GM18907 (cell line): ENCODE data around the gene NUPR1.
"Not testable (repeated sequence)": the region's sequence is repeated elsewhere in the genome, so short reads cannot be mapped to it uniquely, and the experiment has no call there.

Source experiments
- ATAC-seq: cut with Tn5 transposase; IDR thresholded peaks from one replicate; pipeline ENCODE4 v1.9.1; 2021; ENCODE audit warnings: mild to moderate bottlenecking, moderate library complexity; ENCODE audit not compliant: unreplicated experiment

NUPR1 gene

DNA sequence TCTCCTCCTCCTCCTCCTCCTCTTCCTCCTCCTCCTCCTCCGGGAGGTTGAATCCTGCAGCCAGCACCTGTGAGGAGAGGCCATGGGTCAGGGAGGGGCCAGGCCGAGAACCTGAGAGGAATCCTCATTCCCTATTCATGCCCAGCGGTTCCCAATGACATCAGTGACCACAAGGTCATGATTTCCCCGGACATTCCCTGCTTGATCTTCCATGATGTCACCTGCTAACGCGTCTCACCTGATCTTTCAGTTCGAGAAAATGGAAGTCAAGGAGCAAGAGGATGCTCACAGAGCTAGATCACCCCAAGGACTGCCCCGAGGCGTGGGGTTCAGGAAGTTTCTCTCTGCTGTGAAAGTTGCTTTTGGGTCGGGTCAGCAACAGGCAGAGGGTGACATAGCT, 38.9 kb downstream of the NUPR1 start:
- no peak for ATAC-seq

DNA sequence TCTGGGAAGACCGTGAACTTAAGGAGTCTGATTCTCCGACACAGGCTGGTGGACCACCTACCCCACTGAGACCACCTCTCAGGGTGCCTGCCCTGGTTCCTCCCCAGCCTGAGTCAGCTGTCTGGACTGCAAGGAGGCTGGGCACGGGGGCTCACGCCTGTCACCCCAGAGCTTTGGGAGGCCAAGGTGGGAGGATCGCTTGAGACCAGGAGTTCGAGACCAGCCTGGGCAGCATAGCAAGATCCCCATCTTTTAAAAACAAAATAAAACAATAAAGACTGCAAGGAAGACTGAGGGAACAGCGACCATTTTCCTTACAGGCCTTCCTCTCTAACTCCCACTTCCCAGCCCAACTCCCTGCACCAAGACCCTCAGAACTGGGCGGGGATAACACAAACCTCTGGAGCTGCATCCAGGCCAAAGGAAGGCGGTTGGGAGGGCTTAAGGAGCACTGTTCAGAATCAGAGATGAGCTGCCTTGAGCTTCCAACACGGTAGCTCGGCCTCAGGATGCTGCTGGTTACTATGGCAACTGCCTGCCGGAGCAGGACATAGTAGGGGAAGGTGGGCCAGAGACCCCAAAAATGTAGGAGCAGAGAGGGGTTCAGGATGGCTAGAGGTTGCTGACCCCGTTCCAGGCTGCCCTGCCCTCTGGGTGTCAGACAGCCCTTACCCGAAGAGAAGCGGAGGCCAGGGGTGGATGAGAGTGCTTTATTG, 40.0 kb downstream of the NUPR1 start:
- ATAC-seq = no peak

DNA sequence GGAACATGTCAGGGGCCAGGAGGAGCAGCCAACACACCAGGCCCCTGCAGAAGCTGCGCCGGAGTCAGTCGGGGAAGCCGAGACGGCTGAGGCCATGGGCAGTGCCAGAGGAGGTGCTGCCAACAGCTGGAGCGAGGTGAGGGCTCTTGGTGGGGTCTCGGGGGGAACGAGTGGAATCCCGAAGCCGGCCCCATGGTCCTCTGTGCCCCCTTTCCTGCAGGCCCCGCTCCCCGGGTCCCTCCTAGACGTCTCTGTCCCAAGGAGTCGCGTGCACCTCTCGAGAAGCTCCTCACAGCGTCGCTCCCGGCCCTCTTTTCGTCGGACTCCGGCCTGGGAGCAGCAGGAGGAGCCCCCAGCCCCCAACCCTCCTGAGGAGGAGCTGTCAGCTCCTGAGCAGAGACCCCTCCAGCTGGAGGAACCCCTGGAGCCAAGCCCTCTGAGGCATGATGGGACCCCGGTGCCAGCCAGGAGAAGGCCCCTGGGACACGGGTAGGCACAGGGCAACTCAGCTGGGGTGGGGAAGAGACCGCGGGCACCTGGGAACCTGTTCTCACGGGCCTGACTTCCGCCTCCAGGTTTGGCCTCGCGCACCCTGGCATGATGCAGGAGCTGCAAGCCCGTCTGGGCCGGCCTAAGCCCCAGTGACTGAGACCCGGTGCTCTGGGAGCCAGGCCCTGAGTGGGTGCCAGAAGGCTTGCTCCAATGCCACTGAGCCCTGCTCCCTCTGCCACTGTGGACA, 40.7 kb downstream of the NUPR1 start:
- no peak for ATAC-seq

DNA sequence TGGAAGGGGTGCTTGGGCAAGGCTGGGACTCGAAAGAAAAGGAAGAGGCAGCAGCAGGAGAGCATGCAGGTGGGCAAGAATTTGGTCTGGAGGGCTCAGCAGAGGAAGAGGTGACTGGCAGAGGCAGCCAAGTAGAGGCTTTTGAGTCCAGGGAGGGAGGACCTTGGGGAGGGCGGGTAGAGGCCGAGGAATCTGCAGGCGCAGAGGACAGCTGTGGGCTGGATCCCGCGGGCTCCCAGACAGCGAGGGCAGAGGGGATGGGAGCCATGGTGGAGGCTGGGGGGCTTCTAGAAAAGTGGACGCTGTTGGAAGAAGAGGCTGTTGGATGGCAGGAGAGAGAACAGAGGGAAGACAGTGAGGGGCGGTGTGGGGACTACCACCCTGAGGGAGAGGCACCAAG, 41.4 kb downstream of the NUPR1 start:
- no peak for ATAC-seq

DNA sequence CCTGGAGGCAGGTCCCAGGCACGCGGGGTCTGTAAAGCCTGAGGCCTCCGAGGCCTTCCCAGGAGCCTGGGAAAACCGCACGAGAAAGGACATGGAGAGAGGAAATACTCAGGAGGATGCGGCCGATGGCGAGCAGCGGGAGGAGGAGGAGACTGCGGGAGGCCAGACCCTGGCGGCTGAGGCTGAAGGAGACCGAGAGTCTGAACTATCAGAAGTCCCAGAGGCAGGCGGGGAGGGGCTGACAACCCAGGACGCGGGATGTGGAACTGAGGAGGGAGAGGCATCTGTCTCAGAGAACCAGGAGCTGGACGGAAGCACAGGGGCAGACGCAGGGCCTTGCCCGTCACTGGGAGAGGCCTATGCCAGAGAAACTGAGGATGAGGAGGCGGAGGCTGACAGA, 41.9 kb downstream of the NUPR1 start:
- no peak for ATAC-seq

GRCh38 chr16:28495795-28496749, 42.7 kb downstream of the NUPR1 start:
- no peak for ATAC-seq

GRCh38 chr16:28495098-28495793, 43.5 kb downstream of the NUPR1 start:
- ATAC-seq = no peak

- peak; percentile 47 for ATAC-seq
Observed at GRCh38 chr16:28494121-28494851, 44.5 kb downstream of the NUPR1 start, which contains the start of gene APOBR. Gene APOBR (plus strand): TSS chr16:28494643. CDS start chr16:28494682, 39 bp downstream.

- no peak for ATAC-seq
Observed at GRCh38 chr16:28492511-28492910, 46.3 kb downstream of the NUPR1 start.

DNA sequence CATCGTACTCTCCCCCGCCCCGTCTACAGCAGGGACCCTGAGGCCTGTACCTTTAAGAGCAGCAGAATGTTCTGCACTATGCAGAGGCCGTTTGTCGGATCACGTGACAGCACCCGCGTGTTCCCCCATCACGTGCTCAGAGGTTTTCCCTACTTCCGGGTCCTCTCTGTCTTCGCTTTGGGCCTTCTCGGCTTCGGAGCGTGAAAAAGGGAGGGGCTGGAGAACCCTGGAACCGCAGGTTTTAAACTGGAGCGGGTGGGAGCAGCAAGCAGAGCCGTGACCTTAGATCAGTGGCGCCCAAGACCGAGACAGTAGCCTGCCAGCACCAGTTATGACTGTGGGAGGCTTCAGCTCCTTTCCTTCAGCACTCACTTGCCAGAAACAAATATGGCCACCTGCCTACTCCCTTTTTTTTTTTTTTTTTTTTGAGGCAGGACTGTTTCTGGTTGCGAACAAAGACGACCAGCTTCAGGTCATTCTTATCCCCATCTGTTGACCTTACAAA, 46.8 kb downstream of the NUPR1 start, which contains the start of gene CLN3:
CLN3 (minus strand) TSS at position 105 of the 505 bp plus-strand sequence. CDS start 315 bp downstream, outside the sequence.
- ATAC-seq = peak; percentile 71

- ATAC-seq = peak; percentile 8
Observed at GRCh38 chr16:28491230-28491969, 47.4 kb downstream of the NUPR1 start.

GRCh38 chr16:28486266-28486665, 52.5 kb downstream of the NUPR1 start:
- no peak for ATAC-seq

DNA sequence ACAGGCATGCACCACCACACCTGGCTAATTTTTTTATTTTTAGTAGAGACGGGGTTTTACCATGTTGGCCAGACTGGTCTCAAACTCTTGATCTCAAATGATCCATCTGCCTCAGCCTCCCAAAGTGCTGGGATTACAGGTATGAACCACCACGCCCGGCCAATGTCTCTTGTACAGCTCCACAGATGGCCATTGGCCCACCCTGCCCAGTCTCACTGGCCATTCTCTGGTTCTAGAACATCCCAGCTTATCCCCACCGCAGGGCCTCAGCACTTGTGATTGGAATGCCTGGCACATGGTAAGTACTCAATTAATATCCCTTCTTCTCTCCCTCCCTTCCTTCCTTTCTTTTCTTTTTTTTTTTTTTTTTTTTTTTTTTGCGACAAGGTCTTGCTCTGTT, 55.4 kb downstream of the NUPR1 start:
- ATAC-seq = not testable (repeated sequence)
